HS-27A (cell line): Measurements from ENCODE around the gene POLR3H.

Source experiments
- DNase-seq: peaks from one replicate; pipeline ENCODE4 v3.0.0-alpha.2; 2012; ENCODE audit warnings: low read depth, missing footprints

The POLR3H gene

DNA sequence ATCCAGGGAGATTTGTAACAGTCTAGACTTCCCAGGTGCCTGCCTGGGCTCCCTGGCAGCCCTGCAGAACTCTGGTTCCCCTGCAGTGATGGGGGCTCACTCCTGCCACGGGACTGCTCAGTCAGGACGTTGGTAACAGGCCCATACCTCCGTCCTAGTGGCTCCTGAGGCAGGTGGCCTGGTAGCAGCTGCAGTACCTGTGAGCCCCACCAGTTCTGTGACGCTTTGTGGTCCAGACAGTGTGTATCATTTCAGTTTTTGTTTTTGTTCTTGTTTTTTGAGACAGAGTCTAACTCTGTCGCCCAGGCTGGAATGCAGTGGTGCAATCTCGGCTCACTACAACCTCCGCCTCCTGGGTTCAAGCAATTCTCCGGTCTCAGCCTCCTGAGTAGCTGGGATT, 27.8 kb downstream of the POLR3H start:
- no peak for DNase-seq

DNA sequence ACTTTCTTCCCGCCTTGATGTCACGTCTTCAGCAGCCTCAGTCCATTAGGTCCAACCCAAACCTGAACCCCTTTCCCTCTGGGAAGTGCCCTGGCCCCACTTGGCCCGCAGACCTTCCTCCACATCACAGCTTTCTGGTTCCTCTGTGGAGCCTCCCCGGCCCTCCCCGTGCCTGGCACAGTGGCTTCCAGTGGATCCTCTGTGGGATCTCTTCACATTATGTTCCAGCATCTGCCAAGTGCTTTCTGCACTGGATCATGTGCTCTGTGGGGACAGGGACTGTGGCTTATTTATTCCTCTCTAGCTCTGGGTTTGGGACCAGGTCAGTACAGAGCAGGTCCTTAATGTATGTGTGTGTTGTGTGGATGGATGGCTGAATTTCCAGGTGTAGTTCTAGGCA, 30.9 kb downstream of the POLR3H start:
- DNase-seq: no peak

DNA sequence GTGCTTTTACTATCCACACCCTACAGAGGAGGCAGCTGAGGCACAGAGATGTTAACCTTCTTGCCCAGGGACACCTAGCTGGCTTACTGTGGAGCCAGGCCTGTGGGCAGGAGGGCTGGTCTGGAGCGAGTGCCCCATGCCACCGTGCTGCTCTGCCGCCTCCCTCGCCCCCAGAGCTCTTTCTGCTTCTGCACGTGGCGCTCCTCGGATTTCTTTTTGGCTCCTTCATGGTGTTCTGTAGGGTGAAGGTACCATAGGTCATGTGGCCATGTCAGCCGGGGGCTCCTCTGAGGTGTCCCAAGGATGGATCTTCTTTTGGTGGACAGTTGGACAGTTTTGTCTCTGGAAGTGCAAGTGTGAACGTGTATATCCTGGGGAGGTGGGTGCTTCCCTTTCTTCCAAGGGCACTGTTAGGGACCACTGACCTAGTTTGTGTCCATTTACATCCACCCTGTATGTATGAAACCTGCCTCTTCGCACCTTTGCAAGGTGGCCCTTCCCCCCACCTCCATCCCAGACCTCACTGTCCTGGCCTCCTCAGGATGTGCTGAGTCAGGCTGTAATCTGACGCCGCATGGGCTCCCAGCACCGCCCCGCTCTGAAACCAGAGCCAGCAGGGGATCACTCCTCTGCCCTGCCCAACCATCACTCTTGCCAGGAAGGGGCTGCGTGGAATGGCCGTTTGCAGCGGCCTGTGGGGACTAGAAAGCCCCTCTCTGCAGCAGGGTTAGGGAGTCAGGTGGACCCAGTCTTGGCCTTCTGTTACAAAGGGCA, 31.7 kb downstream of the POLR3H start:
- DNase-seq: peak; percentile 31

DNA sequence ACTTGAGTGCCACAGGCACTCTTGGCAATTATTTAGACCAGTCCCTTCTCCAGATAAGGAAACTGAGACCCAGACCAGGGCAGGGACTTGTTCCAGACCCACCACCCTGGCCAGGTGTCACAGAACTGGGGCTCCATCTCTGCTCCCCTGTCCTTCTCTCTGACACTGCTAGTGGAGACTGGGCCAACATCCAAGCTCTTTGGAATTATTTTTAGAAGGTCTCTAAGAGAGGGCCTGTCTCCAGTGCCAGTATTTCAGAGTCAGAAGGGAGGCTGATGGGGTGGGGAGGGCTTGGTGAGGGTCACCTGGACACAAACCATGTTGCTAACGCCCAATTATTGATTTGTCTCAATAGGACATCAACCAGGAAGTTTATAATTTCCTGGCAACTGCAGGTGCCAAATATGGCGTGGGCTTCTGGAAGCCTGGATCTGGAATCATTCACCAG, 32.7 kb downstream of the POLR3H start:
- no peak for DNase-seq

DNA sequence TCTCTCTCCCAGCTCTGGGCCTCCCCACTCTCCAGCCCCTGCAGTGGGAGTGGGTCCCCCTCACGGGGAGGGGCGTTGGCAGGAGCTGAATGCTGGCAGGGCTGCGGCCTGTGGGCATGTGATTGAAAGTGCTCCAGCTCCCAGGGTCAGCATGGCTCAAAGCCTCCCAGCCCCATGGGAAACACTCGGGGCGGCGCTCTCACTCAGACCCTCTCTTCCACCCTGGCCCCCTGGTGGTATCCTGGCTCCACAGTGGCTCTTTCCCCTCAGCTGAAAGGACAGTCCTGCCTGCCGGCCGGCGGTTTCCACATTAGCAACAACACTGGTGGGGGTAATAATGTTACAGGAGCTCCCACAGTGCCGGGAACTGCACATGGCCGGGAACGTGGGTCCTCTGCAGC, 35.5 kb downstream of the POLR3H start:
- no peak for DNase-seq

DNA sequence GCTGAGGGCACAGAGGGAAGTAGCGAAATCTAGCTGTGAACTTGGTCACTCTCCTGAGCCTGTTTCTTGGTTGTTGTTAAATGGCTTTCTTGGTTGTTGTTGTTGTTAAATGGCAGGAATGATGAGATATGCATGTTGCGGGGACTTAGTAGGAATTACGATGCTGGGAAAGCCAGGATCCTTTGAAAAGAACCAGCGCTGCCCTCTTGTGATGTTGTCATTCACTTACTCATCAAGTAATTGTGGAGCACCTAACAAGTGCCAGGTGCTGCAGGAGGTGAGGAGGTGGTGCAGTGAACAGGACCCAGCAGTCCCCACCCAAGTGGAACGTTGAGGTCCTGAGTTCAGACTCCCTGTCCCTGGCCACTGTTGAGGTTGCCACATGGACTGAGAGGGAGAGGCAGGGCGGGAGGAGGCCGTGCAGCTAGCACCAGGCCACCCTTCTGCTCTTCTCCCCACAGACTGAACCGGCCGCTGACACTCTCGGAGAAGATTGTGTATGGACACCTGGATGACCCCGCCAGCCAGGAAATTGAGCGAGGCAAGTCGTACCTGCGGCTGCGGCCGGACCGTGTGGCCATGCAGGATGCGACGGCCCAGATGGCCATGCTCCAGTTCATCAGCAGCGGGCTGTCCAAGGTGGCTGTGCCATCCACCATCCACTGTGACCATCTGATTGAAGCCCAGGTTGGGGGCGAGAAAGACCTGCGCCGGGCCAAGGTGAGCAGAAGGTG, 36.8 kb downstream of the POLR3H start:
- no peak for DNase-seq

DNA sequence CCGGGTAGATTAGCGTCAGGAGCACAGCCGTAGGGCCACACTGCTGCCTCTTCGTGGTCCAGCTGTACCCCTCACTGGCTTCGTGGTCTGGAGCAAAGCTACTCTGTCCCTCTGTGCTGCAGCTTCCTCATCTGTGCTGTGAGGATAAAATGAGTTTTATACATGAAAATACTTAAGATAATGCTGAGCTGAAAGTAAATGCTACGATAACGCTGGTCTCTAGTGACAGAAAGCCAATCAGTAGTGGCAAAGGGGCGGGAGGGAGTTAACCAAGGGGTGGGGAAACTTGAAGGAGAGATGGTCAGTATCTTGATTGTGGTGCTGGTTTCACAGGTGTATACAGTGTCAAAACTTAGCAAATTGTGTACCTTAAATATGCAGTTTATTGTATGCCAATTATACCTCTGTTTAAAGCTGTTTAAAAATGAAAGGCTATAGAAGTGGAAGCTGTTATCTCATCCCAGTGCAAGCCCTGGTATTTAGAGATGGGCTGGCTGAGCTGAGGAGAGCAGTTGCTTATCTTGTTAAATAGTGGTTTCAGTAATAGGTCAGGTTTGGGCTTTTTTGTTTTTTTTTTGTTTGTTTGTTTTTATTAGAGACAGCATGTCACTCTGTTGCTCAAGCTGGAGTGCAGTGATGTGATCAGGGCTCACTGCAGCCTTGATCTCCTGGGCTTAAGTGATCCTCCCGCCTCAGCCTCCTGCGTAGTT, 38.6 kb downstream of the POLR3H start:
- no peak for DNase-seq

DNA sequence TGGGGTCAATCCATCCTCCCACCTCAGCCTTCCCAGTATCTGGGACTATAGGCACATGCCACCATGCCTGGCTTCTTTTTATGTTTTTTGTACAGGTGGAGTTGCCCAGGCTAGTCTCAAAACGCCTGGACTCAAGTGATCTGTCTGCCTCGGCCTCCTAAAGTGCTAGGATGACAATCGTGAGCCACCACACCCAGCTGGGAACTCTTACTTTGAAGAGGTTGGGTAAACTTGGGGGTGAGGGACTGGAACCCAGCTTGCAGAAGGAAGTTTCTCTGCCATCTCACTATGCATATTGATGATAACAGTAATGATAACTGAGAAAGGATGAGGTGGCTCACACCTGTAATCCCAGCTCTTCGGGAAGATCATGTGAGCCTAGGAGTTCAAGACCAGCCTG, 39.5 kb downstream of the POLR3H start:
- no peak for DNase-seq

DNA sequence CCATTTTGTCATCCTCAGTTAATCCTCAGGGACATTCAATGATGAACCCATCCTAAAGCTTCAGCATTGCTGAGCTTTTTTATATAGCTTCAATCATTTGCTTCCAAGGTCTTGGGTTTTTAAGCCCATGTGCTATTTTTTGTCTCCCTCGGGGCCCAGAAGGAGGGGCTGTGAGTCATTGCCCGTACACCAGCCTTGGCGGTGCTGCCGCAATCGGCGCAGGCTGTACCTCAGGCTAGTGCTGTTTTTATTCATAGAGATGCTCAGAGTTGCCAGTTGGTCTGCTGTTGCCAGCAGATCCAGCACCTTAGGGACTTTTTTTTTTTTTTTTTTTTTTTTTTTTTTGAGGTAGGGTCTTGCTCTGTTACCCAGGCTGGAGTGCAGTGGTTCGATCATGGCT, 39.9 kb downstream of the POLR3H start:
- DNase-seq: no peak

DNA sequence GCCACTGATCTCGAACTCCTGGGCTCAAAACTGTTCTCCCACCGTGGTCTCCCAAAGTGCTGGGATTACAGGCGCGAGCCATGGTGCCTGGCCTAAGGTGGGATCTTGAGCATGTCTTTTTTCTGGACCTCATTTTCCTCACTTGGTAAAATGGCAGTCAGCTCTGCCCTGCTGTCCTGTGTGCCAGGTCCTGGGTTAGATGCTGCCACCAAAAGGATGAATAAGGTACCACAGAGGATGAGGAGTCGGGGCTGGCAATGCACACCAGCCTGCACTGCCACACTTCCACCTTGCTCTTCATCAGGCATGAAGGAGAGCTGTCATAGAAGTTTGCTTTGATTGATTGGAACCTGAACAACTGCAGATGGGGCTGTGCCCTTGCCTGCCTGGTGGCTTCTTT, 43.1 kb downstream of the POLR3H start:
- no peak for DNase-seq

DNA sequence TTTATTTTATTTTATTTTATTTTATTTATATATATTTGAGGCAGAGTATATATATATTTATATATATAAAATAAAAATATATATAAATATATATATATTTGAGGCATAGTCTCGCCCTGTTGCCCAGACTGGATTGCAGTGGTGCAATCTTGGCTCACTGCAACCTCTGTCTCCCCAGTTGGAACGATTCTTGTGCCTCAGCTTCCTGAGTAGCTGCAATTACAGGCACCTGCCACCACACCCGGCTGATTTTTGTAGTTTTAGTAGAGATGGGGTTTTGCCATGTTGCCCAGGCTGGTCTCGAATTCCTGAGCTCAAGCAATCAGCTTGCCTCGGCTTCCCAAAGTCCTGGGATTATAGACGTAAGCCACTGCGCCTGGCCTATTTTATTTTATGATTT, 44.0 kb downstream of the POLR3H start:
- DNase-seq: no peak

DNA sequence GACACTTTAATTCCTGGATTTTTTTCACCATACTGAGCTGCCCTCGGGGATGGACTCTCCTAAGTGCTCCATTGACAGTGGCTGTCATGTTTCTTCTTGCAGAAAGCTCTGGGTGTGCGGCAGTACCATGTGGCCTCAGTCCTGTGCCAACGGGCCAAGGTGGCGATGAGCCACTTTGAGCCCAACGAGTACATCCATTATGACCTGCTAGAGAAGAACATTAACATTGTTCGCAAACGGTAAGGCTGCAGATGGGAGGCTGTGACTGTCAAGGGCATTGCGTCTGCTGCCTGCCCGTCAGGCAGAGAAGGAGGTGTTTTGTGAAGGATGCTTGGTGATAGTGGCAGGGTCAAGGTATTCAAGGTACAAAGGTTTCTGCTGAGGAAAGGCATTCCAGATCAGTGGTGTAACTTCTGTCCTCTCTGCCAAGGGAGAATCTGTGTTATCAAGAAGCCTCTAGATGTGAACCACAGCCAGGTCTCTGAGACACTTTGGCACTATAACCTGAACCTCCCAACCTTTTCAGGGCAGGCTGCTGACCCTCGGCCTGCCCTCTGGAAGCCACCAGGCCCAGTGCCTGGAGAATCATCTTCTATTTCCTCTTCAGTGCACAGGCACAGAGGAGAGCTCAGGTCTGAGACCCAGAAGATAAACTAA, 44.5 kb downstream of the POLR3H start:
- no peak for DNase-seq

DNA sequence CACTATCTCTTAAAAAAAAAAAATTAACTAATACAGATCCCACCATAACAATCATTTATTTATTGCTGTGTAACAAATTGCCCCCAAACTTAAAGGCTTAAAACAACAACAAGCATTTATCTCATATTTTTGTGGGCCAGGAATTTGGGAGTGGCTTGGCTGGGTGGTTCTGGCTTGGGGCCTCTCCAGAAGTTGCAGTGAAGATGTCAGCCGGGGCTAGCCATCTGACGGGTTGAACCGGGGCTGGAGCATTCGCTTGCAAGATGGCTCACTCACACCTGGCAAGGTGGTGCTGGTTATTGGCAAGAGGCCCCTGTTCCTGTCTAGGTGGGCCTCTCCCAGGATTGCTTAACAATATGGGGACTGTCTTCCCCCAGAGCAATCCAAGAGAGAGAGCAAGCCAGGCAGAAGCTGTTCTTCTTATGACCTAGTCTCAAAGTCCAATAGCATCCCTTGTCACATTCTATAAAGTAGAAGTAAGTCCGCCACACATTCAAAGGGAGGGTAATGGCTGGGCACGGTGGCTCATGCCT, 45.9 kb downstream of the POLR3H start:
- DNase-seq: no peak

DNA sequence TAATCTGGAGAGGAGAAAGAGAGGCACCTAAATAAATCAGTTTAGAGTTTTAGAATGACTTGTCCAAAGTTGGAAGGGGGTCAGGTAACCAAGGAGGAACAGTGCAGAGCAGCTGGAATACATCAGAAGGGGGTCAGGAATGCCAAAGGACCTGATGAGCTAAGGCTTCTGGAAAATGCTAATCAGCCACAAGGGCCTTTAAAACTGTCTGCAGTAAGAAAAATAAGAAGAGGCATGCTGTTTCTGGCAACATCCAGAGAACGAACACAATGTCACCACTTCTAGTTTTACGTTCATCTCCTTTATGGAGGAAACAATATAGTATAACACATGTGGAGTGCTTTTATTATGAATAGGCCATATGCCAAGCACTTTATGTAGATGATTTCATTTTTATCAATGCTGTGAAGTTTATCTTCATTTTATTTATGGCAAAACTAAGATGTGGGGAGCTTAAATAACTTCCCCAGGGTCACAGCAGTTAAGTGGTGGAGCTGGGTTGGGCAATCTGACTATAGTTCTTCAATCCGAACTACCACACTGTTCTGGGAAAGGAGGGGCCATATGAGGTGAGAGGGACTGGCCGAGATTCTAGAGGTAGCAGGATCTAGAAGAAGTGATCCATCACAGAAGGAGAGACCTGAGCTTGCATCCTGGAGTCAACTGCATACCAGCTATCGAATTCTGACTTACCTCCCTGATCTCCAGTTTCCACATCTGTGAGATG, 52.7 kb downstream of the POLR3H start:
- no peak for DNase-seq

DNA sequence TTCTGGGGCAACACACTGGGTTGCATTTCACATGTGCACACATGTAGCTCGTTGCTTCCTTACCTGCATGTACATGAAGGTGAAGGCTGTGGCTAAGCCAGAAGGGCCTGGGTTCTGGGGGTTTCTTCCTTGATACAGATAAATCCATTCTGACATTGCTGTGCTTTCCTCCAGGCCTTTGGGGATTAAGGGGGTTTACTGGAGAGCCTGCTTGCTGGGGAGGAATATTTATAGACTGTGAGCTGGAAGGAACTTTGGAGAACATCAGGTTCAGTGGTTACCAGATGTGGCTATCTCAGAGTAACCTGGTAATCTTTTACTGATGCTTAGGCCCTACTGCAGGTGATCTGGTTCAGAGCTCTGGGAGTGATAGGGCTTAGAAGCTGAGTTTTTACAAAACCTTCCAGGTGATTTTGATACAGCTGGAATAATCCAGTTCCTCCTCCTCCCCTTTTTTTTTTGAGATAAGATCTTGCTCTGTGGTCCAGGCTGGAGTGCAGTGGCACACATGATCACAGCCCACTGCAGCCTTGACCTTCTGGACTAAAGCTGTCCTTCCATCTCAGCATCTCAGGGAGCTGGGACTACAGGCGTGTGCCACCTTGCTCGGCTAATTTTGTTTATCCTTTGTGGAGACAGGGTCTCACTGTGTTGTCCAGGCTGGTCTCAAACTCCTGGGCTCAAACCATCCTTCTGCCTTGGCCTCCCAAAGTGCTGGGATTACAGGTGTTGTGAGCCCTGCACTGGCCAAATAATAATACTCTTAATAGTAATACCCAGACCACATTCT, 55.5 kb downstream of the POLR3H start:
- no peak for DNase-seq

DNA sequence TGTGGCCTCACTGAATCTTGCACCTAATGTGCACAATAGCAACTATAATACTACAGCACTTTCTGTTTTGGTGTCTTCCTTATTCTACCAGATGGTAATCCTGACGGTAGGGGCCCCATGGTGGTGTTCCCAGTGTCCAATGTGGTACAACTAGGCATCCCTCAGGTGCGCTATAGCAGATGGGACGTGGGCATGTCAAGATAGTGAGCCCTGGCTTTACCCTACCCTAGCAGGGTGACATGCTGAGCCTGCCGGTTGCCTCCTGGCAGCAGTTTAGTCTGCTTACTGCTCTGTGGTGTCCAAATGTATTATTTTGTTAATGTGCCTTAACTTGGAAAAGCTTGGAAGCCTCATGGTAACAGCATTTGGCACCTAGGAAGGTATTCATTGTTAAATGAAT, 56.2 kb downstream of the POLR3H start:
- no peak for DNase-seq

DNA sequence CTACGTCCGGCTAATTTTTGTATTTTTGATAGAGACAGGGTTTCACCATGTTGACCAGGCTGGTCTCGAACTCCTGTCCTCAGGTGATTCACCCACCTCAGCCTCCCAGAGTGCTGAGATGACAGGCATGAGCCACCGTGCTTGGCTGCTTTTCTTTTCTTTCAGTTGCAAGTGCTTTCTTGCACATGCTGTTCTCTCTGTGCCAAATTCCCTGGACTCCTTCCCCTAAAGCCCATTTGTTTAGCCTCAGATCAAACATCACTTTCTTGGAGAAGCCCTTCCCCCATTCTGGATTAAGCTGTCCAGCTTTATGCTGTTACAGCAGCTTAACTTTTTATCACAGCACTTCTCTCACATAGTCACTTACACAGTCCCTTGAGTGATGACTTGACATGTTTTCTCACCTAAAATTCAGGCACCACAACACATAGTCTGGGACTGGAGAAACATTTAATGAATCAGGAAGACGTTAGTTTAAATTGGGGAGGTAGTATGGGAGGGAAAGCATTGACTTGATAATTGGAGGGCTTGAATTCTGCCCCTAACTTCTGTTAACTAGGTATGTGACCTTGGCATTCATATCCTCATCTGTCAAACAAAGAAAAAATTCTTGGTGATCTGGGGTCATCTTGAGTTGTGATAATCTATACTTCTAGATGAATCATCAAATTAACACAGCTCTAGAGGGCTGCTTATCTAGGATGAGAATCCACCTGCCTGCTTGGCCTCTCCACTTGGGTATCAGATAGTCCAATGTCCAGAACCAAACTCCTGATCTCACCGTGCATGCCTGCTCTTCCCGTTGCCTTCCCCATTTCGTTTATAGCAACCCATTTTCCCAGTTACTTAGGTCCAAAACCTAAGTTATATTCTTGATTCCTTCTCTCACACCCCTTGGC, 57.0 kb downstream of the POLR3H start:
- no peak for DNase-seq

DNA sequence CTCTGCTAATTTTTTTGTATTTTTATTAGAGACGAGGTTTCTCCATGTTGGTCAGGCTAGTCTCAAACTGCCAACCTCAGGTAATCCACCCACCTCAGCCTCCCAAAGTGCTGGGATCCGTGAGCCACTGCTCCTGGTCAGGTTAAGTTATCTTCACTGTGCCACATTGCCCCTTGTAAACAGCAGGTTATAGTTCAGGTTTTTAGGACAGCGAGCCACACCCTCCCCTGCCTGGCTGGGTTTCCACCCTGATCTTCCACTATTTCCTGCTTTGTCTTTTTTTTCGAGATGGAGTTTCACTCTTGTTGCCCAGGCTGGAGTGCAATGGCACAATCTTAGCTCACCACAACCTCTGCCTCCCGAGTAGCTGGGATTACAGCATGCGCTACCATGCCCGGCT, 59.2 kb downstream of the POLR3H start:
- no peak for DNase-seq

DNA sequence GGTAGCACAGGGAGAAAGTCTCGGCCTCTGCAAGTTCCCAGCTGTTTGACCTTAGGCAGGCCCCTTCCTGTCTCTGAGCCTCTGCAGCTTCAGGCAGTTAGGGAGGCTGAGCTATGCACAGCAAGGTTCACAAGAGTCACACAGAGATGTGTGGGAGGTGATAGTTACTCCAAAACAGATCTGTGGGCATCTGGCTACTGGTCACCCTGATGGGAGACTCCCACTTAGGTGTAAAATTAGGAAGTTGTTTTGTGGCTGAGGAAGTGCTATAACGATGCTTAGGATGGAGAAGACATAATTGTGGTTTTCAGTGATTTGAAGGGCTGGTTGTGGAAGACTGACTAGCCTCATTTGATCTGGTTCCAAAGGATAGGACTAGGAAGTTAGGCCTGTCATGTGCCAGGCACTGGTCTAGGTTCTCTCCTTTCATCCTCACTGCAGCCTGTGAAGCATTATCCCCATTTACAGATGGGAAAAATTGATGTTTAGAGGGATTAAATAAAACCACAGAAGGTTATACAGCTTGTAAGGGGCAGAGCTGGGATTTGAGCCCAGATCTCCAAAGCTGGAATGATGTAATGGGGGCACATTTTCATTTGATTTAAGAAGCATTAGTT, 61.8 kb downstream of the POLR3H start:
- no peak for DNase-seq
